Measurements from ENCODE around the gene MRPL40. TPM values are rescaled to one million over a fixed set of nuclear protein-coding genes. Genes with fewer than 3 reads are reported as not detected.
"Not testable (repeated sequence)": the region's sequence is repeated elsewhere in the genome, so short reads cannot be mapped to it uniquely, and the experiment has no call there.

MRPL40 gene
- total and polyA plus RNA-seq, 12 donors = 22.4 to 132 (median 54.7) TPM

DNA sequence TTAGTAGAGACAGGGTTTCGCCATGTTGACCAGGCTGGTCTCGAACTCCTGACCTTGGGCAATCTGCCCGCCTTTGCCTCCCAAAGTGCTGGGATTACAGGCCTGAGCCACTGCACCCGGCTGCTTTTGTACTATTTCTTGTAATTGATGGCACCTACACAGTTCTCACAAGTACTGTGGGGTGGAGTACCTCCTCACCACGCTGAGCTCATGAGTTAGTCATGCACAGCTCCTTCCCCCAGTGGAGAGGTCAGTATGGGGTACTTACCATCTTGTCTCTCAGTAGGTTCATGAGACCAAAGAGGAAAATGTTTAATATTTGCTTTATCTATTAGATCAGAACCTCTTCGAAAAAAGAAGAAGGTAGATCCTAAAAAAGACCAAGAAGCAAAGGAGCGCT lies 2.1 kb downstream of the MRPL40 start:
- H3K36me3 ChIP-seq (replicated peaks in 1 of 2) = peaks cover 0 to 26% of the 10 kb centered on the region in 2 donors
- intact Hi-C loops (cut with DNase I) = no loop called here
- peaks cover 21 to 29% of the 10 kb centered on the region in 2 donors for H3K4me1 ChIP-seq (replicated peaks in 1 of 2)
- TF ChIP-seq, protein P1, sequence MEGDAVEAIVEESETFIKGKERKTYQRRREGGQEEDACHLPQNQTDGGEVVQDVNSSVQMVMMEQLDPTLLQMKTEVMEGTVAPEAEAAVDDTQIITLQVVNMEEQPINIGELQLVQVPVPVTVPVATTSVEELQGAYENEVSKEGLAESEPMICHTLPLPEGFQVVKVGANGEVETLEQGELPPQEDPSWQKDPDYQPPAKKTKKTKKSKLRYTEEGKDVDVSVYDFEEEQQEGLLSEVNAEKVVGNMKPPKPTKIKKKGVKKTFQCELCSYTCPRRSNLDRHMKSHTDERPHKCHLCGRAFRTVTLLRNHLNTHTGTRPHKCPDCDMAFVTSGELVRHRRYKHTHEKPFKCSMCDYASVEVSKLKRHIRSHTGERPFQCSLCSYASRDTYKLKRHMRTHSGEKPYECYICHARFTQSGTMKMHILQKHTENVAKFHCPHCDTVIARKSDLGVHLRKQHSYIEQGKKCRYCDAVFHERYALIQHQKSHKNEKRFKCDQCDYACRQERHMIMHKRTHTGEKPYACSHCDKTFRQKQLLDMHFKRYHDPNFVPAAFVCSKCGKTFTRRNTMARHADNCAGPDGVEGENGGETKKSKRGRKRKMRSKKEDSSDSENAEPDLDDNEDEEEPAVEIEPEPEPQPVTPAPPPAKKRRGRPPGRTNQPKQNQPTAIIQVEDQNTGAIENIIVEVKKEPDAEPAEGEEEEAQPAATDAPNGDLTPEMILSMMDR (IDR thresholded peaks at IDR 0.05) = no peak
- no peak for TF ChIP-seq POLR2A (IDR thresholded peaks at IDR 0.05)
- H3K27me3 ChIP-seq = no peaks in the 10 kb centered on the region
- DNase-seq = no peak
- H3K4me3 ChIP-seq = no peak overlapping the region
- H3K9me3 ChIP-seq (replicated peaks in 1 of 3) = no peaks in the 10 kb centered on the region
- WGBS, 4 donors = 85 to 97% (median 94%) methylated on average over 7 of the region's 7 CpGs
- no peak overlapping the region for H3K27ac ChIP-seq

DNA sequence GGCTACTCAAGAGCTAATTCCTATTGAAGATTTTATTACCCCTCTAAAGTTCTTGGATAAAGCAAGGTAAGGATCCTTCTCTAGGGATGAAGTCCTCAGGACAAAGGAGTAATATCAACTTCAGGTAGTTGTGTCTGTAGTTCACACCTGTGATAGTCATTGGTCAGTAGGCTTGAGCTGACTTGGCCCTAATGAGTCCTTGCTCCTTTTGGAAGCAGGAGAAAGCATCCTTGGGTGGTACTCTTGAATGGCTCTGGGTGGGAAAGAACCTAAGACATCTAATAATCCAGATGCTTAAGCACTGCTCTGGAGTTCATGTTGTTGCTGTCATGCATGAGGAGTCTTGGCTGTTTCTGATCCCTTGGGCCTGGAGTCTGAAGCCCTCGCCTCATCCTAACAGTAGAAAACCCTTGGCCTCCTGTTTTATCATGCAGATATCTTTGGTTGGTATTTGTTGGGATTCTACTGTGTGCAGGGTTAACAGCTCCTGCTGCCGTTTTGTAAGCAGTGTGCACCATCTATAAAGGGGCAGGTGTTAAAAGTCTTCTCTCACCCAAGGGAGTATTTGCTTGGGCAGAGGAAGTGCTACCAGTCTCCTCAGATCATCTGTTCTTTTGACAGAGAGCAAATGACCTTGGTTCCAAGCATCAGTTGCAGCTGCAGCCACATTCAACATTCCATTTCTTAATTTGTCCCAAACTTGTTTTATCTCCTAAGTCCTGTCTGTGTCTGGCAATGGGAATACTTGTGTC lies 2.7 kb downstream of the MRPL40 start:
- TF ChIP-seq, protein P1 (IDR thresholded peaks at IDR 0.05) = no peak
- TF ChIP-seq POLR2A (IDR thresholded peaks at IDR 0.05) = no peak
- 67 to 86% (median 84%) methylated on average over 1 to 2 of the region's 2 CpGs for WGBS, 4 donors
- intact Hi-C loops (cut with DNase I) = no loop called here

DNA sequence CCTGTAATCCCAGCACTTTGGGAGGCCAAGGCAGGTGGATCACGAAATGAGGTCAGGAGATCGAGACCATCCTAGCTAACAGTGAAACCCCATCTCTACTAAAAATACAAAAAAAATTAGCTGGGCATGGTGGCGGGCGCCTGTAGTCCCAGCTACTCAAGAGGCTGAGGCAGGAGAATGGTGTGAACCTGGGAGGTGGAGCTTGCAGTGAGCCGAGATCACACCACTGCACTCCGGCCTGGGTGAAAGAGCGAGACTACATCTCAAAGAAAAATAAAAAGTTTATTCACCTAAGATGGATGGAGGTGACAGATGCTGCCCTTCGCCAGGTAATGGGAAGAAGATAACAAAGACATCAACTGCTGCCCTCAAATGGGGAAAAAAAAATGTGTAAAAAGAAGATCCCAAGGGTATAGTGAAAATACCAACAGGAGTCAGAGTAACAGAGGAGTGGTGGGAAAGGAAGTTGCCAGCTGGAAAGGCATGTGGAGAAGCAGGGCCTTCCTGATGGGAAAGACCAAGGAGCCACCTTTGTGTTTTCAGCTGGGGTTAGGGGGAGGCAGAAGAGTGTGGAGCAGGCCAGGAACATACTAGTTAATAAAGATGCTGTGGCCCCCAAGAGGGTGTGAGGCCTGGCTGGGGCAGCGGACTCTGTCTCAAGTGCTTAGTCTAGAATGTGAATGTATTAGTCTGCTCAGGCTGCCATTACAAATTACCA lies 4.3 kb downstream of the MRPL40 start:
- intact Hi-C loops (cut with DNase I); H3K4me3 ChIP-seq; H3K27ac ChIP-seq; DNase-seq; H3K9me3 ChIP-seq (replicated peaks in 1 of 3); H3K27me3 ChIP-seq: not testable (repeated sequence)
- 90 to 94% (median 93%) methylated on average over 9 of the region's 9 CpGs for WGBS, 4 donors
- Histone ChIP-seq H3K4me1 (replicated peaks in 1 of 2) (peaks cover 6 to 12% of the 10 kb centered on the region in 2 donors), H3K36me3 (replicated peaks in 1 of 2) (peaks cover 0 to 26% of the 10 kb centered on the region in 2 donors)

More for the DNA sequence above, 2.7 kb downstream of the MRPL40 start:
- no peaks in the 10 kb centered on the region for H3K9me3 ChIP-seq (replicated peaks in 1 of 3)
- peaks cover 0 to 26% of the 10 kb centered on the region in 2 donors for H3K36me3 ChIP-seq (replicated peaks in 1 of 2)
- no peak overlapping the region for H3K27ac ChIP-seq
- peaks cover 15 to 23% of the 10 kb centered on the region in 2 donors for H3K4me1 ChIP-seq (replicated peaks in 1 of 2)
- no peak for DNase-seq
- H3K4me3 ChIP-seq = no peak overlapping the region
- H3K27me3 ChIP-seq = no peaks in the 10 kb centered on the region

DNA sequence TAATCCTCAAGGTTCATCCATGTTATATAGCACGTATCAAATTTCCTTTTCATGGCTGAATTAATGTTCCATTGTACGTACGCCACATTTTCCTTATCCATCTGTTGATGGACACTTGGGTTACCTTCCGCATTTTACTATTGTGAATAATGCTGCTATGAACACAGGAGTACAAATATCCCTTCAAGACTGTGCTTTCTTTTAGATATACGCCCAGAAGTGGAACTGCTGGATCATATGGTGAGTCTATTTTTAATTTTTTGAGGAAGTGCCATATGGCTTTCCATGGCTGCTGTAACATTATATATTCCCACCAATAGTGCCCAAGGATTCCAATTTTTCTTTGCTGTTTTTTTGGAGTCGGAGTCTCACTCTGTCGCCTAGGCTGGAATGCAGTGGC lies 6.0 kb downstream of the MRPL40 start:
- 85 to 92% (median 87%) methylated on average over 7 of the region's 7 CpGs for WGBS, 4 donors
- intact Hi-C loops (cut with DNase I) = no loop called here

More for the DNA sequence above, 6.0 kb downstream of the MRPL40 start:
- Histone ChIP-seq H3K4me1 (replicated peaks in 1 of 2) (peaks cover under 1 to 5% of the 10 kb centered on the region in 2 donors), H3K9me3 (replicated peaks in 1 of 3) (no peaks in the 10 kb centered on the region), H3K36me3 (replicated peaks in 1 of 2) (peaks cover 0 to 28% of the 10 kb centered on the region in 2 donors), H3K4me3 (no peak overlapping the region), H3K27ac (no peak overlapping the region), H3K27me3 (no peaks in the 10 kb centered on the region)
- no peak for DNase-seq
- no peak for TF ChIP-seq POLR2A (IDR thresholded peaks at IDR 0.05)
- TF ChIP-seq, protein P1 (IDR thresholded peaks at IDR 0.05) = no peak
